ENCODE results near the gene PIK3C2G. TPM values are rescaled to one million over a fixed set of nuclear protein-coding genes. Genes with fewer than 3 reads are reported as not detected.

Gene PIK3C2G
- total and polyA plus RNA-seq, 4 donors, result 4.9 to 40.1 (median 19.4) TPM

- H3K9ac ChIP-seq (ENCODE audit: low read depth in 1 of 2, low read length in 2 of 2), result no peak overlapping the region
- peaks cover 0 to 9% (median 2%) of the 10 kb centered on the region in 4 donors for H3K4me1 ChIP-seq (ENCODE audit: control insufficient read depth in 4 of 4, insufficient read depth in 4 of 4, low read length in 3 of 4)
- H3K4me3 ChIP-seq (ENCODE audit: low read depth in 1 of 3, low read length in 3 of 3), result no peak overlapping the region
- H3K27me3 ChIP-seq (ENCODE audit: control insufficient read depth in 4 of 4, insufficient read depth in 4 of 4, low read length in 3 of 4), result no peaks in the 10 kb centered on the region
- TF ChIP-seq ZBTB33 (IDR thresholded peaks at IDR 0.05), result no peak
- no peak for TF ChIP-seq HNF4G (IDR thresholded peaks at IDR 0.05)
- TF ChIP-seq HNF4A (conservative IDR thresholded peaks at IDR 0.05), result no peak
- no peak for TF ChIP-seq NR2F2 (IDR thresholded peaks at IDR 0.05)
- no peak for TF ChIP-seq RAD21 (IDR thresholded peaks at IDR 0.05)
- TF ChIP-seq REST (IDR thresholded peaks at IDR 0.05), result no peak
- TF ChIP-seq FOXA2 (IDR thresholded peaks at IDR 0.05), result no peak
- TF ChIP-seq CTCF (IDR thresholded peaks at IDR 0.05; ENCODE audit: low read depth, low read length, missing input control), result no peak
- TF ChIP-seq TAF1 (conservative IDR thresholded peaks at IDR 0.05), result no peak
- TF ChIP-seq FOXA1 (IDR thresholded peaks at IDR 0.05), result no peak
- no peak for TF ChIP-seq ATF3 (IDR thresholded peaks at IDR 0.05)
- TF ChIP-seq SP1 (IDR thresholded peaks at IDR 0.05), result no peak
- TF ChIP-seq EGR1 (IDR thresholded peaks at IDR 0.05; ENCODE audit: low read depth in 2 of 2), result no peak
- TF ChIP-seq MAX (IDR thresholded peaks at IDR 0.05), result no peak
- TF ChIP-seq GABPA (IDR thresholded peaks at IDR 0.05 in 1 of 2, conservative IDR thresholded peaks at IDR 0.05 in 1 of 2), result no peak
- no peak for TF ChIP-seq YY1 (IDR thresholded peaks at IDR 0.05)
- TF ChIP-seq RXRA (IDR thresholded peaks at IDR 0.05), result no peak
- no peak for TF ChIP-seq JUND (IDR thresholded peaks at IDR 0.05)
- no peaks in the 10 kb centered on the region for H3K9me3 ChIP-seq (ENCODE audit: control insufficient read depth in 4 of 4, low read length in 3 of 4)
- peaks cover 0 to 6% (median 3%) of the 10 kb centered on the region in 4 donors for H3K36me3 ChIP-seq (ENCODE audit: control insufficient read depth in 4 of 4, insufficient read depth in 3 of 4, low read depth in 1 of 4, low read length in 3 of 4)
- 94% methylated on average over 6 of the region's 6 CpGs for WGBS
- no peak for DNase-seq (ENCODE audit: low spot score)
- H3K27ac ChIP-seq (ENCODE audit: low read depth in 1 of 2, low read length in 2 of 2), result no peak overlapping the region
Measured at GRCh38 chr12:18387706-18388105, 126.4 kb downstream of the PIK3C2G start.
